Measurements from ENCODE around the gene AMOTL1. TPM values are rescaled to one million over a fixed set of nuclear protein-coding genes. Genes with fewer than 3 reads are reported as not detected.

Gene AMOTL1
- total RNA-seq, 3 donors from 2014 or later (not counting 1 experiment from before 2014, with no cell fraction given) = 7.1 to 8.9 (median 8.7) TPM

DNA sequence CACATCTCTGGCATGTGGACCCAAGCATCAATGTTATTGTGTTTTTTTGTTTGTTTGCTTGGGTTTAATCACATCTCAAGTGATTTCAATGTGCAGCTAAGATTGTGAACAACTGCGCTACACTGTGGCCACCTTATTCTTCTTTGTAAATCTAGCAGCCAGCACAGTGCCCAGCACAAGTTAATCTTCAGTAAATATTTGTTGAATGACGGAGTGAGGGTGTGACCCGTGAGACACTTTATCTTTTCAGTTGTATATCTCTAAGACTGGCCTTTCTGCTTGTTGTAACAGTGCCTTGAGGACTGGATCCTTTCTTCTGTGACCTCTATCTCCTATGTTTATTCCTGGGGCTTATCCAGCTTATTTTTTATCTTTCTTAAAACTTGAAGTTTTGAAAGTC is 21.4 kb upstream of the AMOTL1 start:
- Histone ChIP-seq H3K27ac (ENCODE audit: low read length) (no peak overlapping the region), H3K9me3 (ENCODE audit: control insufficient read depth, insufficient read depth, low read length) (no peaks in the 10 kb centered on the region), H3K27me3 (ENCODE audit: control insufficient read depth, insufficient read depth, low read length) (peaks cover 2% of the 10 kb centered on the region), H3K36me3 (ENCODE audit: control insufficient read depth, insufficient read depth, low read length) (no peaks in the 10 kb centered on the region), H3K4me1 (ENCODE audit: control insufficient read depth, insufficient read depth, low read length) (no peaks in the 10 kb centered on the region), H3K4me3 (ENCODE audit: low read length) (no peak overlapping the region)
- WGBS (ENCODE audit: insufficient coverage) = 59% methylated on average over 3 of the region's 3 CpGs
- intact Hi-C loops (cut with micrococcal nuclease) = no loop called here
- H3K4me1 Mint-ChIP-seq = peaks cover 0 to 5% of the 10 kb centered on the region in 2 donors
- no peak overlapping the region for H3K4me3 Mint-ChIP-seq
- peaks cover 25 to 83% of the 10 kb centered on the region in 2 donors for H3K27me3 Mint-ChIP-seq (ENCODE audit: low read depth in 2 of 2)
- H3K36me3 Mint-ChIP-seq = no peaks in the 10 kb centered on the region
- no peaks in the 10 kb centered on the region for H3K9me3 Mint-ChIP-seq
- no peak for DNase-seq
- no peak overlapping the region for H3K27ac Mint-ChIP-seq
- ATAC-seq = no peak
- TF ChIP-seq, protein P1, sequence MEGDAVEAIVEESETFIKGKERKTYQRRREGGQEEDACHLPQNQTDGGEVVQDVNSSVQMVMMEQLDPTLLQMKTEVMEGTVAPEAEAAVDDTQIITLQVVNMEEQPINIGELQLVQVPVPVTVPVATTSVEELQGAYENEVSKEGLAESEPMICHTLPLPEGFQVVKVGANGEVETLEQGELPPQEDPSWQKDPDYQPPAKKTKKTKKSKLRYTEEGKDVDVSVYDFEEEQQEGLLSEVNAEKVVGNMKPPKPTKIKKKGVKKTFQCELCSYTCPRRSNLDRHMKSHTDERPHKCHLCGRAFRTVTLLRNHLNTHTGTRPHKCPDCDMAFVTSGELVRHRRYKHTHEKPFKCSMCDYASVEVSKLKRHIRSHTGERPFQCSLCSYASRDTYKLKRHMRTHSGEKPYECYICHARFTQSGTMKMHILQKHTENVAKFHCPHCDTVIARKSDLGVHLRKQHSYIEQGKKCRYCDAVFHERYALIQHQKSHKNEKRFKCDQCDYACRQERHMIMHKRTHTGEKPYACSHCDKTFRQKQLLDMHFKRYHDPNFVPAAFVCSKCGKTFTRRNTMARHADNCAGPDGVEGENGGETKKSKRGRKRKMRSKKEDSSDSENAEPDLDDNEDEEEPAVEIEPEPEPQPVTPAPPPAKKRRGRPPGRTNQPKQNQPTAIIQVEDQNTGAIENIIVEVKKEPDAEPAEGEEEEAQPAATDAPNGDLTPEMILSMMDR (IDR thresholded peaks at IDR 0.05) = no peak

DNA sequence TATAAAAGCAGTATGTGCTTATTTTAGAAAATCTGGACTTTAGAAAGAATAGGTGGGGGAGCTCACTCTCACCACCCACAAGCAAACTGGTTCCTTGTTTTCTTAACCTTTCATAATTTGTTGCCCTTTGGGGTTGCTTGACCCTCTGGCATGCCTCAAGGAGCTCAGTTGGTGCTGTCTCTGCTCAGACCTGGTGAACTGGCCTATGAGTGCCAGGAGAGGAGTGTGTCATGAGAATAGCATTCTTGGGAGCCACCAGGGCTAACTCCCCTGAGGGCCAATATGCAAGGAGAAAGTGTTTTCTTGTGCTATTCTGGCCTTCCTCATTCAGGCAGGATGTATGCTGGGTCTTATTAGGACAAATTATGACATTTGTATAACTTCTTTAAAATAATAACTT is 21.0 kb upstream of the AMOTL1 start:
- H3K9me3 Mint-ChIP-seq = no peaks in the 10 kb centered on the region
- H3K36me3 Mint-ChIP-seq = no peaks in the 10 kb centered on the region
- intact Hi-C loops (cut with micrococcal nuclease) = no loop called here
- DNase-seq (no peak), ATAC-seq (no peak)
- no peak overlapping the region for H3K27ac Mint-ChIP-seq
- no peak overlapping the region for H3K4me3 ChIP-seq (ENCODE audit: low read length)
- no peaks in the 10 kb centered on the region for H3K4me1 ChIP-seq (ENCODE audit: control insufficient read depth, insufficient read depth, low read length)
- TF ChIP-seq, protein P1 (IDR thresholded peaks at IDR 0.05) = no peak
- H3K9me3 ChIP-seq (ENCODE audit: control insufficient read depth, insufficient read depth, low read length) = no peaks in the 10 kb centered on the region
- no peaks in the 10 kb centered on the region for H3K27me3 ChIP-seq (ENCODE audit: control insufficient read depth, insufficient read depth, low read length)
- H3K27ac ChIP-seq (ENCODE audit: low read length) = no peak overlapping the region
- no peak overlapping the region for H3K4me3 Mint-ChIP-seq
- no peaks in the 10 kb centered on the region for H3K36me3 ChIP-seq (ENCODE audit: control insufficient read depth, insufficient read depth, low read length)
- H3K4me1 Mint-ChIP-seq = peaks cover 0 to under 1% of the 10 kb centered on the region in 2 donors
- peaks cover 25 to 83% of the 10 kb centered on the region in 2 donors for H3K27me3 Mint-ChIP-seq (ENCODE audit: low read depth in 2 of 2)

DNA sequence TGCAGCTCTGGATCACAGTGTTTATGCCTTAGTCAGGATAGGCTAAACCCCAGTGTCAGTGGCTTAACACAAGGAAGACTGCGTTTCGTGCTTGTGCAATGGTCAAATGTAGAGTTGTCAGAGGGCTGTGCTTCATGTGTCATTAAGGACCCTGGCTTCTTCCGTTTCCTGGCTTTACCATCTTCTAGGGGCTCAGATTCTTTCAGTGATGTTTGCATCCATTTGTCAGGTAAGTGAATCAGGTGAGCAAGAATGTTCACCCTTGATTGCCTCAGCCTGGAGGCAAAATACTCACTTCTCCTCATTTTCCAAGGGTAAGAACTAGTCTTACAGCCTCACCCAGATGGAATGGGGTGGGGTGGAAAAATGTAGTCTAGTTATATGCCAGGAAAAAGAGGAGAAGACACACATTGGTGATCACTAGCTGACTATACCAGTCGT is 20.5 kb upstream of the AMOTL1 start:
- TF ChIP-seq, protein P1 (IDR thresholded peaks at IDR 0.05) = no peak
- intact Hi-C loops (cut with micrococcal nuclease) = no loop called here
- H3K27ac ChIP-seq (ENCODE audit: low read length) = no peak overlapping the region
- Mint-ChIP-seq H3K27me3 (ENCODE audit: low read depth in 2 of 2) (peaks cover 26 to 78% of the 10 kb centered on the region in 2 donors), H3K9me3 (no peaks in the 10 kb centered on the region), H3K36me3 (no peaks in the 10 kb centered on the region), H3K4me3 (no peak overlapping the region), H3K4me1 (no peaks in the 10 kb centered on the region), H3K27ac (no peak overlapping the region)
- H3K4me3 ChIP-seq (ENCODE audit: low read length) = no peak overlapping the region
- H3K9me3 ChIP-seq (ENCODE audit: control insufficient read depth, insufficient read depth, low read length) = no peaks in the 10 kb centered on the region
- no peak for DNase-seq
- H3K27me3 ChIP-seq (ENCODE audit: control insufficient read depth, insufficient read depth, low read length) = no peaks in the 10 kb centered on the region
- no peak for ATAC-seq
- 82% methylated on average over 4 of the region's 4 CpGs for WGBS (ENCODE audit: insufficient coverage)
- no peaks in the 10 kb centered on the region for H3K4me1 ChIP-seq (ENCODE audit: control insufficient read depth, insufficient read depth, low read length)
- no peaks in the 10 kb centered on the region for H3K36me3 ChIP-seq (ENCODE audit: control insufficient read depth, insufficient read depth, low read length)

DNA sequence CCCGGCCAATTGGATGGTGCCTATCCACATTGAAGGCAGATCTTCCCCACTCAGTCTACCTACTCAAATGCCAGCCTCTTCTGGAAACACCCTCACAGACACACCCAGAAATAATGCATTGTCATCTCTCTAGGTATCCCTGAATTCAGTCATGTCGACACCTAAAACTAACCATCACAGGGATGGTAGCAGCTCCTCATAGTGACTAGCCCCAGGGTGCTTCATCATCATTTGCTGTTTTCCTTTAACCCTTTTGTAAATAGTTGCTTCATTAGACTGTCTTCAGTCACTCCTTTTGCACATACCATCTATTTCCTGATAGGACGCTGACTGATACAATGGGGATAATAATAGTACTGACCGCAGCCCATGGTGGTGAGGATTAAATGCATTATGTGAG is 18.8 kb upstream of the AMOTL1 start:
- no peaks in the 10 kb centered on the region for H3K9me3 Mint-ChIP-seq
- no peaks in the 10 kb centered on the region for H3K36me3 Mint-ChIP-seq
- TF ChIP-seq, protein P1 (IDR thresholded peaks at IDR 0.05) = no peak
- WGBS (ENCODE audit: insufficient coverage) = 92% methylated on average over 2 of the region's 4 CpGs
- H3K27me3 Mint-ChIP-seq (ENCODE audit: low read depth in 2 of 2) = peaks cover 29 to 78% of the 10 kb centered on the region in 2 donors
- Histone ChIP-seq H3K36me3 (ENCODE audit: control insufficient read depth, insufficient read depth, low read length) (no peaks in the 10 kb centered on the region), H3K4me3 (ENCODE audit: low read length) (no peak overlapping the region), H3K4me1 (ENCODE audit: control insufficient read depth, insufficient read depth, low read length) (no peaks in the 10 kb centered on the region), H3K9me3 (ENCODE audit: control insufficient read depth, insufficient read depth, low read length) (no peaks in the 10 kb centered on the region), H3K27me3 (ENCODE audit: control insufficient read depth, insufficient read depth, low read length) (no peaks in the 10 kb centered on the region), H3K27ac (ENCODE audit: low read length) (no peak overlapping the region)
- H3K4me1 Mint-ChIP-seq = no peaks in the 10 kb centered on the region
- no peak overlapping the region for H3K4me3 Mint-ChIP-seq
- no peak for DNase-seq
- intact Hi-C loops (cut with micrococcal nuclease) = no loop called here
- ATAC-seq = no peak
- no peak overlapping the region for H3K27ac Mint-ChIP-seq
